HCT116 (cell line): ENCODE data around the gene HSP90AA1. TPM values are rescaled to one million over a fixed set of nuclear protein-coding genes. Genes with fewer than 3 reads are reported as not detected.

Experiments
- ATAC-seq: fragments of 200-7000 bp; cut with Tn5 transposase; 2 replicates; pipeline ENCODE4 v1.9.1; 2020; ENCODE audit warnings: mild to moderate bottlenecking, moderate library complexity
- BruUV-seq: library from RNA; stranded (reverse); fragments of 400-500 nt; replicated peaks from 2 replicates; lab custom pipeline; 2021; lab: Mats Ljungman, UMichigan
- CTCF ChIA-PET: fragments of 300-600 bp; sonication (Branson Sonifier 250); formaldehyde crosslinking; loops from one replicate; lab custom pipeline; 2021; ENCODE audit warnings: antibody characterized with exemption; lab: Charles Lee
- POLR2A ChIA-PET: fragments of 300-600, 350-600 bp; sonication (Branson Sonifier 250); formaldehyde crosslinking; loops from one replicate; lab custom pipeline; 2021; ENCODE audit warnings: antibody characterized with exemption; lab: Charles Lee
- RAD21 ChIA-PET, 2 experiments: fragments of 300-600 bp; sonication (Branson Sonifier 250); formaldehyde crosslinking; loops; one replicate each; lab custom pipeline; 2023; ENCODE audit warnings: low total read pairs in 2 of 2; ENCODE audit not compliant: uncharacterized antibody in 2 of 2, unreplicated experiment in 2 of 2, low non-redundant PET in 1 of 2; lab: Charles Lee
- DNase-seq: peaks from one replicate; pipeline ENCODE4 v3.0.0-alpha.2; 2010; ENCODE audit warnings: low read depth, low spot score
- H2AFZ ChIP-seq: fragments of 200-600 bp; shearing (Covaris generic), sonication (generic); 2 replicates; pipeline ENCODE4 v1.6.1; 2017; ENCODE audit warnings: low read depth, mixed run types, mixed read lengths, antibody characterized with exemption, low read length; ENCODE audit not compliant: poor library complexity, severe bottlenecking
- H3K27ac ChIP-seq: 2 replicates; pipeline ENCODE4 v1.5.1; 2012; ENCODE audit warnings: low read depth, low read length
- H3K27me3 ChIP-seq: fragments of 200-600 bp; sonication (generic); 2 replicates; pipeline ENCODE4 v1.6.1; 2016; ENCODE audit warnings: mixed run types, low read length, mixed read lengths; ENCODE audit not compliant: insufficient read depth
- H3K36me3 ChIP-seq, 2 experiments: fragments of 200-500 bp in 1 of 2; fragments of 200-600 bp in 1 of 2; sonication (Bioruptor generic) in 1 of 2; sonication (generic) in 1 of 2; 2 replicates each; pipeline versions ENCODE4 v1.5.1 to v1.6.1; 2014 to 2016; ENCODE audit warnings: low read length in 2 of 2, inconsistent platforms in 1 of 2, mixed read lengths in 1 of 2, mixed run types in 1 of 2; ENCODE audit not compliant: insufficient read depth in 2 of 2, control insufficient read depth in 1 of 2
- H3K4me1 ChIP-seq, 2 experiments: fragments of 200-600 bp in 1 of 2; sonication (generic) in 1 of 2; 2 replicates each; pipeline versions ENCODE4 v1.5.1 to v1.6.1; 2012 to 2017; ENCODE audit warnings: low read length in 2 of 2, inconsistent platforms in 1 of 2, mild to moderate bottlenecking in 1 of 2, mixed read lengths in 1 of 2, mixed run types in 1 of 2, moderate library complexity in 1 of 2; ENCODE audit not compliant: insufficient read depth in 2 of 2, control insufficient read depth in 1 of 2
- H3K4me2 ChIP-seq: fragments of 200-600 bp; sonication (generic); 2 replicates; pipeline ENCODE4 v1.6.1; 2017; ENCODE audit warnings: mixed run types, low read length, mixed read lengths
- H3K4me3 ChIP-seq, 2 experiments: fragments of 200-600 bp in 1 of 2; sonication (generic) in 1 of 2; replicated peaks in 1 of 2; 2 replicates each; pipeline ENCODE4 v1.5.1; 2011 to 2016; ENCODE audit warnings: low read length in 2 of 2, control low read depth in 1 of 2, low read depth in 1 of 2, mild to moderate bottlenecking in 1 of 2, mixed read lengths in 1 of 2, mixed run types in 1 of 2
- H3K79me2 ChIP-seq: fragments of 200-600 bp; sonication (generic); 2 replicates; pipeline ENCODE4 v1.6.1; 2017; ENCODE audit warnings: mild to moderate bottlenecking, mixed run types, low read length, moderate library complexity, mixed read lengths; ENCODE audit not compliant: insufficient read depth
- H3K9ac ChIP-seq: fragments of 200-600 bp; sonication (generic); 2 replicates; pipeline ENCODE4 v1.6.1; 2016; ENCODE audit warnings: low read length, mixed read lengths
- H3K9me2 ChIP-seq: fragments of 200-600 bp; sonication (generic), shearing (Covaris generic); 2 replicates; pipeline ENCODE4 v1.6.1; 2017; ENCODE audit warnings: mixed run types, mild to moderate bottlenecking, moderate library complexity; ENCODE audit not compliant: insufficient read depth
- H3K9me3 ChIP-seq, 2 experiments: fragments of 200-500 bp in 1 of 2; fragments of 200-600 bp in 1 of 2; sonication (Bioruptor generic) in 1 of 2; sonication (generic) in 1 of 2; 2 replicates each; pipeline ENCODE4 v1.6.1; 2014 to 2017; ENCODE audit warnings: low read length in 2 of 2, mixed read lengths in 2 of 2, inconsistent platforms in 1 of 2, low read depth in 1 of 2, mild to moderate bottlenecking in 1 of 2, mixed run types in 1 of 2, moderate library complexity in 1 of 2; ENCODE audit not compliant: control insufficient read depth in 1 of 2, insufficient read depth in 1 of 2
- H4K20me1 ChIP-seq: fragments of 200-600 bp; sonication (generic), shearing (Covaris generic); 2 replicates; pipeline ENCODE4 v1.6.1; 2017; ENCODE audit warnings: mixed run types, mild to moderate bottlenecking, moderate library complexity; ENCODE audit not compliant: insufficient read depth
- CBX3 ChIP-seq: IDR thresholded peaks from 2 replicates; pipeline ENCODE4 v1.6.1; 2012; ENCODE audit warnings: low read depth
- EGR1 ChIP-seq: IDR thresholded peaks from 2 replicates; pipeline ENCODE4 v1.6.1; 2012; ENCODE audit warnings: low read depth
- ELF1 ChIP-seq: IDR thresholded peaks from 2 replicates; pipeline ENCODE4 v1.6.1; 2012; ENCODE audit warnings: low read depth, borderline replicate concordance
- EZH2phosphoT487 ChIP-seq: fragments of 200-600 bp; IDR thresholded peaks from 2 replicates; pipeline ENCODE4 v1.6.1; 2018; ENCODE audit warnings: antibody characterized with exemption, borderline replicate concordance
- FOSL1 ChIP-seq: IDR thresholded peaks from 2 replicates; pipeline ENCODE4 v1.6.1; 2012; ENCODE audit warnings: low read depth
- JUND ChIP-seq: IDR thresholded peaks from 2 replicates; pipeline ENCODE4 v1.6.1; 2012
- POLR2A ChIP-seq: IDR thresholded peaks from 2 replicates; pipeline ENCODE4 v1.7.0; 2011; ENCODE audit warnings: borderline replicate concordance; ENCODE audit not compliant: insufficient read depth, insufficient read length; ENCODE audit errors: extremely low read depth
- POLR2AphosphoS5 ChIP-seq: IDR thresholded peaks from 2 replicates; pipeline ENCODE4 v1.6.1; 2011; ENCODE audit warnings: mild to moderate bottlenecking, low read depth, low read length, moderate library complexity
- RAD21 ChIP-seq: IDR thresholded peaks from 2 replicates; pipeline ENCODE4 v1.6.1; 2012; ENCODE audit warnings: low read depth, mild to moderate bottlenecking
- SIN3A ChIP-seq: IDR thresholded peaks from 2 replicates; pipeline ENCODE4 v1.6.1; 2012; ENCODE audit warnings: low read depth
- SP1 ChIP-seq: IDR thresholded peaks from 2 replicates; pipeline ENCODE4 v1.6.1; 2012; ENCODE audit warnings: low read depth
- SRF ChIP-seq: IDR thresholded peaks from 2 replicates; pipeline ENCODE4 v1.6.1; 2012; ENCODE audit warnings: low read depth
- TCF7L2 ChIP-seq: IDR thresholded peaks from 2 replicates; pipeline ENCODE4 v1.7.0; 2011; ENCODE audit warnings: borderline replicate concordance, inconsistent platforms; ENCODE audit not compliant: insufficient read depth, insufficient read length; ENCODE audit errors: extremely low read depth
- YY1 ChIP-seq: IDR thresholded peaks from 2 replicates; pipeline ENCODE4 v1.6.1; 2011; ENCODE audit warnings: low read length, low read depth, moderate library complexity, mild to moderate bottlenecking; ENCODE audit not compliant: insufficient replicate concordance; ENCODE audit errors: extremely low read depth
- ZBTB33 ChIP-seq: IDR thresholded peaks from 2 replicates; pipeline ENCODE4 v1.6.1; 2011; ENCODE audit warnings: mild to moderate bottlenecking, low read length, moderate library complexity; ENCODE audit not compliant: insufficient replicate concordance; ENCODE audit errors: extremely low read depth
- ZFX ChIP-seq: fragments of 450-650 bp; IDR thresholded peaks from 2 replicates; pipeline ENCODE4 v1.6.1; 2017
- ZNF274 ChIP-seq: fragments of 200-500 bp; sonication (Bioruptor generic); IDR thresholded peaks from 2 replicates; pipeline ENCODE4 v1.6.1; 2014; ENCODE audit warnings: mild to moderate bottlenecking, low read depth, low read length, inconsistent platforms
- intact Hi-C: fragments of 100-400 bp; cut with micrococcal nuclease; formaldehyde crosslinking; loops from 2 replicates; pipeline ENCODE4 v1.10.0; 2022
- total RNA-seq: library from RNA; stranded (reverse); gene quantifications from one replicate; pipeline ENCODE4 v1.2.1, GENCODE V29; 2021; ENCODE audit not compliant: unreplicated experiment
- TF ChIP-seq, protein P1 (sequence below), 3 experiments: fragments of 200-600 bp in 1 of 3; sonication (generic) in 1 of 3; IDR thresholded peaks in 2 of 3; conservative IDR thresholded peaks in 1 of 3; 2 replicates each; pipeline ENCODE4 v1.5.1; 2012 to 2017; ENCODE audit warnings: low read depth in 2 of 3, low read length in 2 of 3, antibody characterized with exemption in 1 of 3, borderline replicate concordance in 1 of 3, control low read depth in 1 of 3, mild to moderate bottlenecking in 1 of 3, mixed read lengths in 1 of 3, mixed run types in 1 of 3, moderate library complexity in 1 of 3; ENCODE audit not compliant: insufficient read depth in 1 of 3
- TF ChIP-seq, protein P2 (sequence below): IDR thresholded peaks from 2 replicates; pipeline ENCODE4 v1.6.1; 2012

HSP90AA1 gene
- total RNA-seq, 1 experiment from 2014 or later, result 1,380 TPM

- no peak for ATAC-seq
- RAD21 ChIA-PET, result no interaction called here
Measured at GRCh38 chr14:102124419-102124818, 37.6 kb upstream of the HSP90AA1 start.

More at GRCh38 chr14:102124419-102124818, 37.6 kb upstream of the HSP90AA1 start:
- POLR2A ChIA-PET, result no interaction called here
- no peaks in the 10 kb centered on the region for H3K27me3 ChIP-seq
- no peaks in the 10 kb centered on the region for H4K20me1 ChIP-seq
- H3K9me3 ChIP-seq, result no peaks in the 10 kb centered on the region
- H3K4me3 ChIP-seq, result no peak overlapping the region
- no peaks in the 10 kb centered on the region for H3K79me2 ChIP-seq
- H3K27ac ChIP-seq, result no peak overlapping the region
- no peak overlapping the region for H2AFZ ChIP-seq
- H3K4me1 ChIP-seq, result peaks cover 0 to 3% of the 10 kb centered on the region in 2 experiments; a peak in 1 of 4 replicates
- CTCF ChIA-PET, result no interaction called here
- intact Hi-C loops, result no loop called here
- no TSS peak for BruUV-seq
- H3K36me3 ChIP-seq, result no peaks in the 10 kb centered on the region
- H3K4me2 ChIP-seq, result no peak overlapping the region
- H3K9ac ChIP-seq, result no peak overlapping the region
- TF ChIP-seq, protein P1, sequence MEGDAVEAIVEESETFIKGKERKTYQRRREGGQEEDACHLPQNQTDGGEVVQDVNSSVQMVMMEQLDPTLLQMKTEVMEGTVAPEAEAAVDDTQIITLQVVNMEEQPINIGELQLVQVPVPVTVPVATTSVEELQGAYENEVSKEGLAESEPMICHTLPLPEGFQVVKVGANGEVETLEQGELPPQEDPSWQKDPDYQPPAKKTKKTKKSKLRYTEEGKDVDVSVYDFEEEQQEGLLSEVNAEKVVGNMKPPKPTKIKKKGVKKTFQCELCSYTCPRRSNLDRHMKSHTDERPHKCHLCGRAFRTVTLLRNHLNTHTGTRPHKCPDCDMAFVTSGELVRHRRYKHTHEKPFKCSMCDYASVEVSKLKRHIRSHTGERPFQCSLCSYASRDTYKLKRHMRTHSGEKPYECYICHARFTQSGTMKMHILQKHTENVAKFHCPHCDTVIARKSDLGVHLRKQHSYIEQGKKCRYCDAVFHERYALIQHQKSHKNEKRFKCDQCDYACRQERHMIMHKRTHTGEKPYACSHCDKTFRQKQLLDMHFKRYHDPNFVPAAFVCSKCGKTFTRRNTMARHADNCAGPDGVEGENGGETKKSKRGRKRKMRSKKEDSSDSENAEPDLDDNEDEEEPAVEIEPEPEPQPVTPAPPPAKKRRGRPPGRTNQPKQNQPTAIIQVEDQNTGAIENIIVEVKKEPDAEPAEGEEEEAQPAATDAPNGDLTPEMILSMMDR (IDR thresholded peaks at IDR 0.05 in 2 of 3, conservative IDR thresholded peaks at IDR 0.05 in 1 of 3; ENCODE audit: borderline replicate concordance in 1 of 3, insufficient read depth in 1 of 3, low read depth in 2 of 3, low read length in 2 of 3), result no peak
- TF ChIP-seq SRF, result no peak
- no peak for TF ChIP-seq ZBTB33
- TF ChIP-seq RAD21, result no peak
- TF ChIP-seq TCF7L2, result no peak
- TF ChIP-seq ZFX, result no peak
- TF ChIP-seq POLR2AphosphoS5, result no peak
- TF ChIP-seq SP1, result no peak
- TF ChIP-seq, protein P2, sequence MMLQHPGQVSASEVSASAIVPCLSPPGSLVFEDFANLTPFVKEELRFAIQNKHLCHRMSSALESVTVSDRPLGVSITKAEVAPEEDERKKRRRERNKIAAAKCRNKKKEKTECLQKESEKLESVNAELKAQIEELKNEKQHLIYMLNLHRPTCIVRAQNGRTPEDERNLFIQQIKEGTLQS, result no peak
- no peak for TF ChIP-seq CBX3
- TF ChIP-seq ELF1, result no peak
- no peak for TF ChIP-seq FOSL1
- no peak for TF ChIP-seq JUND
- TF ChIP-seq YY1, result no peak
- no peak for TF ChIP-seq ZNF274
- TF ChIP-seq EGR1, result no peak
- TF ChIP-seq EZH2phosphoT487, result no peak
- no peak for TF ChIP-seq POLR2A
- TF ChIP-seq SIN3A, result no peak
- no peaks in the 10 kb centered on the region for H3K9me2 ChIP-seq
- no peak for DNase-seq
